ENCODE results near the gene GOLGA1. TPM values are rescaled to one million over a fixed set of nuclear protein-coding genes. Genes with fewer than 3 reads are reported as not detected.

The GOLGA1 gene
- total RNA-seq, 1 experiment from 2014 or later = 18.9 TPM

DNA sequence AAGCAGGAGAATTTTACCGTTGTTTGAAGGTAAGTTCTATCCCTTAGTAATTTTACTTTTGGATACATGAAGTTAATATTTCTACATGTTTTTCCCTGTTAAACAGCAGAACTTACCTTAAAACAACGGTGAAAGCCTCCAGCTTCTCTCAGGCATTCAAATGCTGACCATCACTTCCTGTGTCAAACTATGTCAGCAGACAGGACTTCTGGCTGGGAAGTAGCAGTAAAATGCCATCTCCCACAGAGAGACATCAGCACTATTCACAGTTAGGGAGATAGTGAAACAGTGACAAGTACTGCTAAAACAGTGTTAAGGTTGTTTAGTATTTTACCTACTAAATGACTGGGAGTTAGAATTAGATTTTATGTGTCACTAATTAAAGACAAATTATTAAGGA lies 34.2 kb upstream of the GOLGA1 start:
- TF ChIP-seq, protein P1, sequence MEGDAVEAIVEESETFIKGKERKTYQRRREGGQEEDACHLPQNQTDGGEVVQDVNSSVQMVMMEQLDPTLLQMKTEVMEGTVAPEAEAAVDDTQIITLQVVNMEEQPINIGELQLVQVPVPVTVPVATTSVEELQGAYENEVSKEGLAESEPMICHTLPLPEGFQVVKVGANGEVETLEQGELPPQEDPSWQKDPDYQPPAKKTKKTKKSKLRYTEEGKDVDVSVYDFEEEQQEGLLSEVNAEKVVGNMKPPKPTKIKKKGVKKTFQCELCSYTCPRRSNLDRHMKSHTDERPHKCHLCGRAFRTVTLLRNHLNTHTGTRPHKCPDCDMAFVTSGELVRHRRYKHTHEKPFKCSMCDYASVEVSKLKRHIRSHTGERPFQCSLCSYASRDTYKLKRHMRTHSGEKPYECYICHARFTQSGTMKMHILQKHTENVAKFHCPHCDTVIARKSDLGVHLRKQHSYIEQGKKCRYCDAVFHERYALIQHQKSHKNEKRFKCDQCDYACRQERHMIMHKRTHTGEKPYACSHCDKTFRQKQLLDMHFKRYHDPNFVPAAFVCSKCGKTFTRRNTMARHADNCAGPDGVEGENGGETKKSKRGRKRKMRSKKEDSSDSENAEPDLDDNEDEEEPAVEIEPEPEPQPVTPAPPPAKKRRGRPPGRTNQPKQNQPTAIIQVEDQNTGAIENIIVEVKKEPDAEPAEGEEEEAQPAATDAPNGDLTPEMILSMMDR (IDR thresholded peaks at IDR 0.05; ENCODE audit: insufficient read depth in 1 of 2, low read depth in 1 of 2, low read length in 1 of 2, severe bottlenecking in 1 of 2, unreplicated experiment in 1 of 2) = no peak
- no TSS peak for BruUV-seq (replicated peaks)
- Mint-ChIP-seq H3K9me3 (ENCODE audit: unreplicated experiment) (no peaks in the 10 kb centered on the region), H3K36me3 (ENCODE audit: insufficient read depth, unreplicated experiment) (peaks cover 8% of the 10 kb centered on the region), H3K4me3 (ENCODE audit: unreplicated experiment) (no peak overlapping the region), H3K4me1 (ENCODE audit: low read depth, unreplicated experiment) (no peaks in the 10 kb centered on the region), H3K27me3 (ENCODE audit: insufficient read depth, unreplicated experiment) (no peaks in the 10 kb centered on the region), H3K27ac (ENCODE audit: unreplicated experiment) (no peak overlapping the region)
- Histone ChIP-seq H3K9me3 (no peaks in the 10 kb centered on the region), H3K36me3 (ENCODE audit: control insufficient read depth, insufficient read depth, low read length) (no peaks in the 10 kb centered on the region), H3K4me3 (ENCODE audit: low read depth, low read length) (no peak overlapping the region), H3K4me1 (peaks cover 10% of the 10 kb centered on the region; the same call in 1 of the 2 replicates), H3K27me3 (replicated peaks; ENCODE audit: control insufficient read depth, insufficient read depth, low read length) (no peaks in the 10 kb centered on the region)
- DNase-seq = no peak
- intact Hi-C loops (cut with micrococcal nuclease; ENCODE audit: unreplicated experiment) = no loop called here
- ChIA-PET POLR2A (no interaction called here), CTCF (no interaction called here)

DNA sequence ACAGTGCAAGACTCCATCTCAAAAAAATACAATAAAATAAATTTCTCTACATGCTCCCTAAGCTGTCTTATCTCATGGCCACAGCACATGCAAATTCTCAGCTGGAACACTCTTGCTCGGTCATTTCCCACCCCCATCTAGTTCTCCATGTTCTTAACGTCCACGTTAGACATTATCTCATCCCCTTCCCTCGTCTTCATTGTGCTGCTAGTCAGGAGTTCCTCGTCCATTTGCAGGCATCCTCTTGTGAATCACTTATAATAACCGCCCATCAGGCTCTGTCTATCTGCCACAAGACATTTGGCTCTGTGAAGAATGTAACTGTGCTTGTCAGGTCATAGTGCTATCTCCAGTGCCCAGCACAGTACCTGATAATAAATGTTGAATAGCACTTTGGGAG lies 32.9 kb upstream of the GOLGA1 start:
- DNase-seq = no peak
- Histone ChIP-seq H3K9me3 (no peaks in the 10 kb centered on the region), H3K27me3 (replicated peaks; ENCODE audit: control insufficient read depth, insufficient read depth, low read length) (no peaks in the 10 kb centered on the region), H3K36me3 (ENCODE audit: control insufficient read depth, insufficient read depth, low read length) (no peaks in the 10 kb centered on the region), H3K4me3 (ENCODE audit: low read depth, low read length) (no peak overlapping the region), H3K4me1 (peaks cover 10% of the 10 kb centered on the region; the same call in 1 of the 2 replicates)
- Mint-ChIP-seq H3K36me3 (ENCODE audit: insufficient read depth, unreplicated experiment) (peaks cover 11% of the 10 kb centered on the region), H3K27ac (ENCODE audit: unreplicated experiment) (no peak overlapping the region), H3K9me3 (ENCODE audit: unreplicated experiment) (no peaks in the 10 kb centered on the region), H3K27me3 (ENCODE audit: insufficient read depth, unreplicated experiment) (no peaks in the 10 kb centered on the region), H3K4me3 (ENCODE audit: unreplicated experiment) (no peak overlapping the region), H3K4me1 (ENCODE audit: low read depth, unreplicated experiment) (no peaks in the 10 kb centered on the region)
- intact Hi-C loops (cut with micrococcal nuclease; ENCODE audit: unreplicated experiment) = no loop called here
- no TSS peak for BruUV-seq (replicated peaks)
- ChIA-PET CTCF (no interaction called here), POLR2A (no interaction called here)
- TF ChIP-seq, protein P1 (IDR thresholded peaks at IDR 0.05; ENCODE audit: insufficient read depth in 1 of 2, low read depth in 1 of 2, low read length in 1 of 2, severe bottlenecking in 1 of 2, unreplicated experiment in 1 of 2) = no peak

DNA sequence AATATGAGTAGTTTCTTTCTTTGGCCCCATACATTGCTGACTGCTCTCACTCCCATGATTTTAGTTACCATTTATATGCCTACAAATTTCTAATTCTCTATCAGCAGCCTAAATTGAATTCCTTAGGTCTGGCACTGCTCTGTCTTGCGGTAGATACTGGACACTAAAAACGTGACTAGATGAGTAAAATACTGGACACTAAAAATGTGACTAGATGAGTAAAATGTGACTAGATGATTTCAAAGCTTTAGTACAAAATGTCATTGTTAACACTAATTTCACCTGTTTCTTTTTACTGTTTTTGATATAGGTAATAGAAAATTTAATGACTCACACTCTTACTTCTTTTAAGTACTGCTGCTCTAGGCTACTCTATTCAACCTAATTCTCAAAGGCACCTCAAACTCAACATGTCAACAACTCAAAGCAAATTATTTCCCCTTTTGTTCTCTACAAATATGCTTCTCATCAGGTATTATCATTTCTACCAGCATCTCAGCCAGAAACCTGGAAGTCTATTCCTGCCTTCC lies 31.4 kb upstream of the GOLGA1 start:
- Histone ChIP-seq H3K27me3 (replicated peaks; ENCODE audit: control insufficient read depth, insufficient read depth, low read length) (no peaks in the 10 kb centered on the region), H3K36me3 (ENCODE audit: control insufficient read depth, insufficient read depth, low read length) (no peaks in the 10 kb centered on the region), H3K4me1 (peaks cover 10% of the 10 kb centered on the region; the same call in 1 of the 2 replicates), H3K9me3 (no peaks in the 10 kb centered on the region), H3K4me3 (ENCODE audit: low read depth, low read length) (no peak overlapping the region)
- TF ChIP-seq, protein P1 (IDR thresholded peaks at IDR 0.05; ENCODE audit: insufficient read depth in 1 of 2, low read depth in 1 of 2, low read length in 1 of 2, severe bottlenecking in 1 of 2, unreplicated experiment in 1 of 2) = no peak
- Mint-ChIP-seq H3K4me1 (ENCODE audit: low read depth, unreplicated experiment) (no peaks in the 10 kb centered on the region), H3K27me3 (ENCODE audit: insufficient read depth, unreplicated experiment) (no peaks in the 10 kb centered on the region), H3K4me3 (ENCODE audit: unreplicated experiment) (no peak overlapping the region), H3K36me3 (ENCODE audit: insufficient read depth, unreplicated experiment) (peaks cover 11% of the 10 kb centered on the region), H3K27ac (ENCODE audit: unreplicated experiment) (no peak overlapping the region), H3K9me3 (ENCODE audit: unreplicated experiment) (no peaks in the 10 kb centered on the region)
- intact Hi-C loops (cut with micrococcal nuclease; ENCODE audit: unreplicated experiment) = no loop called here
- ChIA-PET CTCF (no interaction called here), POLR2A (interaction anchor here (0.6 kb wide), 1 partner anchor 207 kb away, joined by 4 read pairs; no protein-coding TSS in a partner anchor)
- no TSS peak for BruUV-seq (replicated peaks)
- DNase-seq = no peak

All from Caco-2 (cell line).